Right lobe of liver (tissue), 6 donors: ENCODE results near the gene ACADSB. TPM values are rescaled to one million over a fixed set of nuclear protein-coding genes. Genes with fewer than 3 reads are reported as not detected.

Source experiments
- ATAC-seq, 4 donors: fragments of 200-7000 bp; cut with Tn5 transposase; one replicate each; pipeline ENCODE4 v1.9.1; 2020; ENCODE audit warnings: mild to moderate bottlenecking in 4 of 4, moderate library complexity in 4 of 4
- DNase-seq, 3 donors: peaks; one replicate each; pipeline ENCODE4 v3.0.0-alpha.2; 2020
- H3K27ac ChIP-seq, 3 donors: fragments of 200-600 bp; one replicate each; pipeline ENCODE4 v1.8.0; 2022
- H3K27me3 ChIP-seq, 2 donors: fragments of 200-600 bp; one replicate each; pipeline ENCODE4 v1.8.0; 2022
- H3K36me3 ChIP-seq, 4 donors: fragments of 200-600 bp; sonication (generic) in 1 of 4; one replicate each; pipeline versions ENCODE4 v1.5.1 to v1.8.0; 2017 to 2022; ENCODE audit warnings: control low read depth in 1 of 4
- H3K4me1 ChIP-seq, 4 donors: fragments of 200-600 bp; sonication (generic) in 1 of 4; one replicate each; pipeline versions ENCODE4 v1.5.1 to v1.8.0; 2017 to 2022; ENCODE audit warnings: control low read depth in 1 of 4
- H3K4me3 ChIP-seq, 3 donors: fragments of 200-600 bp; one replicate each; pipeline ENCODE4 v1.8.0; 2022
- H3K9me3 ChIP-seq, 4 donors: fragments of 200-600 bp; sonication (generic) in 1 of 4; one replicate each; pipeline versions ENCODE4 v1.5.1 to v1.8.0; 2017 to 2022; ENCODE audit warnings: control low read depth in 1 of 4
- POLR2A ChIP-seq: fragments of 450-650 bp; IDR thresholded peaks from one replicate; pipeline ENCODE4 v1.6.1; 2017; ENCODE audit warnings: antibody characterized with exemption, mild to moderate bottlenecking
- WGBS: methylation state at CpG from one replicate; pipeline ENCODE4 v1.1.6; 2018; ENCODE audit warnings: low coverage, low lambda C conversion rate; ENCODE audit not compliant: insufficient coverage; ENCODE audit errors: missing lambda C conversion rate; 5-methylcytosine and 5-hydroxymethylcytosine counted together
- intact Hi-C, 2 donors: fragments of 100-400 bp; cut with DNase I; formaldehyde crosslinking; loops; one replicate each; pipeline versions ENCODE4 v1.11.2 to v1.14.1; 2022
- total RNA-seq, 6 experiments: library from RNA; depleted of rRNA in 2 of 6; stranded (reverse); fragments of >200 nt in 2 of 6; fragmentation: NEBNext Ultra II Directional in 3 of 6; extraction: Animal tissue kit (Norgen Biotek cat#: 25700) in 3 of 6; gene quantifications; one replicate each; pipeline versions ENCODE4 v1.1.0 to v1.2.4, GENCODE V29; 2016 to 2023
- TF ChIP-seq, protein P1 (sequence below), 4 donors: fragments of 200-600 bp in 3 of 4; fragments of 450-650 bp in 1 of 4; IDR thresholded peaks; one replicate each; pipeline versions ENCODE4 v1.5.1 to v1.8.0; 2016 to 2022; ENCODE audit warnings: antibody characterized with exemption in 4 of 4, mild to moderate bottlenecking in 2 of 4
- donor health status: DM: no; HTN: yes; CAD: no.
- donor health status: DM: no; HTN: no; CAD: no.
- donor health status: DM: no; HTN: no; CAD: no.
- donor health status: DM: no; HTN: yes; CAD: no.
- donor health status: DM: no; HTN: yes; CAD: no.

The ACADSB gene
- total RNA-seq, 6 experiments from 2014 or later: 73.6 to 591 (median 273) TPM

DNA sequence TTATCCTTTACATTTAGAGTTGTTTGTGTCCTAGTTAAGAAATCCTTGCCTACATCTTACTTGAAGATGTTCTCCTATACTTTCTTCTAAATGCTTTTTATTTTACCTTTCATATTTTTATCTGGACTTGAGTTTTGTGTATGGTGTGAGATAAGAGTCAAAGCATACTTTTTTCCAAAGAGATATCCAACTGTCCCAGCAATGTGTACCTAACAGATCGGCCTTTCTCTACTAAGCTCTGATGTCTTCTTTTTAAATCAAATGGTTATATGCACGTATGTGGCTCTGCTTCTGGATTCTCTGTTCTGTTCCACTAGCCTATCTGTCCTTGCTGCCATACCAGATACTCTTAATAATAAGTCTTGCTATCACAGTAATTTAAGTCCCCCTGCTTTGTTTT lies 7.4 kb upstream of the ACADSB start:
- Histone ChIP-seq H3K36me3 (no peaks in the 10 kb centered on the region), H3K27ac (no peak overlapping the region), H3K27me3 (no peaks in the 10 kb centered on the region), H3K9me3 (no peaks in the 10 kb centered on the region), H3K4me1 (peaks cover 0 to 45% (median 14%) of the 10 kb centered on the region in 4 donors), H3K4me3 (no peak overlapping the region)
- TF ChIP-seq POLR2A: no peak
- TF ChIP-seq, protein P1, sequence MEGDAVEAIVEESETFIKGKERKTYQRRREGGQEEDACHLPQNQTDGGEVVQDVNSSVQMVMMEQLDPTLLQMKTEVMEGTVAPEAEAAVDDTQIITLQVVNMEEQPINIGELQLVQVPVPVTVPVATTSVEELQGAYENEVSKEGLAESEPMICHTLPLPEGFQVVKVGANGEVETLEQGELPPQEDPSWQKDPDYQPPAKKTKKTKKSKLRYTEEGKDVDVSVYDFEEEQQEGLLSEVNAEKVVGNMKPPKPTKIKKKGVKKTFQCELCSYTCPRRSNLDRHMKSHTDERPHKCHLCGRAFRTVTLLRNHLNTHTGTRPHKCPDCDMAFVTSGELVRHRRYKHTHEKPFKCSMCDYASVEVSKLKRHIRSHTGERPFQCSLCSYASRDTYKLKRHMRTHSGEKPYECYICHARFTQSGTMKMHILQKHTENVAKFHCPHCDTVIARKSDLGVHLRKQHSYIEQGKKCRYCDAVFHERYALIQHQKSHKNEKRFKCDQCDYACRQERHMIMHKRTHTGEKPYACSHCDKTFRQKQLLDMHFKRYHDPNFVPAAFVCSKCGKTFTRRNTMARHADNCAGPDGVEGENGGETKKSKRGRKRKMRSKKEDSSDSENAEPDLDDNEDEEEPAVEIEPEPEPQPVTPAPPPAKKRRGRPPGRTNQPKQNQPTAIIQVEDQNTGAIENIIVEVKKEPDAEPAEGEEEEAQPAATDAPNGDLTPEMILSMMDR (IDR thresholded peaks at IDR 0.05): no peak
- WGBS: 100% methylated on average over 2 of the region's 2 CpGs
- intact Hi-C loops: no loop called here
- DNase-seq (no peak), ATAC-seq (no peak)

DNA sequence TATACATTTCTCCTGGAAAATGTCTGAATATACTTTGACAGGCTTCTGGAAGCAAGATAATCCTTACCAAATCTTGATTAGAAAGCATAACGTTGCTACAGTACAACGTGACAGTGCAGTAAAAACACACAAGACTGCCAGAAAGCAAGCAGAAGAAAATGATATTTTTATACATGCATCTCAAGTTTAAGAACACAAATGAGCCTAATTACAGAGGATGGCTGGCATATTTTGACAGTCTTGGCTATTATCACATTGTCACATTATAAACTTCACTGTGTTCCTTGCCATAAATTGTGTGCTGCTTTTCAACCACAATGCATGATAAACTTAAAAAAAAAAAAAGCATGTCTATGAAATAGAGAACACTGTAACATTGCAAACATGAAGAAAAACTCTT lies 4.5 kb upstream of the ACADSB start:
- 33% methylated on average over 2 of the region's 2 CpGs for WGBS
- Histone ChIP-seq H3K27me3 (no peaks in the 10 kb centered on the region), H3K9me3 (no peaks in the 10 kb centered on the region), H3K4me3 (no peak overlapping the region), H3K27ac (no peak overlapping the region), H3K36me3 (no peaks in the 10 kb centered on the region), H3K4me1 (peaks cover 0 to 43% (median 9%) of the 10 kb centered on the region in 4 donors)
- DNase-seq: no peak
- no peak for ATAC-seq
- intact Hi-C loops: no loop called here
- TF ChIP-seq POLR2A: no peak
- TF ChIP-seq, protein P1 (IDR thresholded peaks at IDR 0.05): no peak

- WGBS: 2% methylated on average over 22 of the region's 30 CpGs
- intact Hi-C loops: no loop called here
- peak; percentile 54 to 64 (median 58) for ATAC-seq
Observed at GRCh38 chr10:123007558-123008354, 1.1 kb upstream of the ACADSB start.

DNA sequence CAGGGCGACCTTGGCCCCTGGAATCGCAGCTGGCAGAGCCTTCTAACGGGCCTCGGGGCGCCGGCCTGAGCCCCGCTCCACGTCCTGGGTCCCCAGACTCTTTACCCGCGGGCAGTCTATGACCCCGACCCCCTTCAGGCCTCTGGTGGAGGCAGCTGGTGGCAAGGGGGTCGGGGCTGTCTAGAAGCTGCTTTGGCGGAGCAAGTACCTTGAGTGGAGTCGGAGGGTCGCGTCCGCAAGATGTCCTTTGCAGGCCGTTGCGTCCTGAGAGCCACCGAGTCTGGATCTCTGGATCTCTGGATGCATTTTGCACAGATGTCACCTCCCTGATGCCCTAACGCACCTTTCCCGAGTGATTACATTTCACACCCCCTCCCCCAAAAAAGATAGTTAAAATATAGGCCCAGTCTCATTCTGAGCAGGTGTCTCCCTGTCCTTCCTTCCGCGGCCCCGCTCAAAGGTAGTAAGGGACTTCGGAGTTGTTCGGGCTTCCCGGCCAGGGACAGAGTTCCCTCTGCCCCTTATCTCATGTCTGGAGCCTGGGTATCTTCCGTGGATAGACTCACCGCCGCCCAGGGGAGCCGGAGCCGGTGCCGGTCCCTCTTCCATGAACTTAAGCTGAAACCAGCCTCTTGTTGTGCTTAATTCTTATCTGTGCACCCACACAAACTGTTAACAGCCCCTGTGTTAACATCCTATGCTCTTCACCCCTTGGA lies 457 bp downstream of the ACADSB start:
- TF ChIP-seq, protein P1 (IDR thresholded peaks at IDR 0.05): no peak
- TF ChIP-seq POLR2A: no peak
- Histone ChIP-seq H3K9me3 (no peaks in the 10 kb centered on the region), H3K27me3 (no peaks in the 10 kb centered on the region), H3K4me3 (peak overlapping the region; percentile 90 to 99 (median 91)), H3K4me1 (peaks cover 0 to 47% (median 12%) of the 10 kb centered on the region in 4 donors), H3K27ac (peak overlapping the region; percentile 84 to 97 (median 96)), H3K36me3 (no peaks in the 10 kb centered on the region)
- peak; percentile 6 to 33 (median 20) for ATAC-seq
- WGBS: under 1% methylated on average over 22 of the region's 34 CpGs
- peak; percentile 43 to 60 (median 48) for DNase-seq
- intact Hi-C loops: no loop called here

More at GRCh38 chr10:123007558-123008354, 1.1 kb upstream of the ACADSB start:
- Histone ChIP-seq H3K9me3 (no peaks in the 10 kb centered on the region), H3K4me1 (peaks cover 0 to 48% (median 12%) of the 10 kb centered on the region in 4 donors), H3K4me3 (peak overlapping the region; percentile 90 to 99 (median 91)), H3K27me3 (no peaks in the 10 kb centered on the region), H3K36me3 (no peaks in the 10 kb centered on the region), H3K27ac (peak overlapping the region; percentile 94 to 97 (median 96))
- peak; percentile 55 to 68 (median 59) for DNase-seq
- TF ChIP-seq, protein P1 (IDR thresholded peaks at IDR 0.05): no peak
- TF ChIP-seq POLR2A: no peak
